HG02938 (cell line): ENCODE results near the gene ZACN.

ENCODE experiments used
- ATAC-seq: cut with Tn5 transposase; IDR thresholded peaks from one replicate; pipeline ENCODE4 v1.9.1; 2021; ENCODE audit warnings: mild to moderate bottlenecking, moderate library complexity; ENCODE audit not compliant: unreplicated experiment

Gene ZACN

GRCh38 chr17:76125922-76126321 lies 46.9 kb downstream of the ZACN start:
- no peak for ATAC-seq

- no peak for ATAC-seq
These were observed 51.5 kb downstream of the ZACN start for GRCh38 chr17:76130473-76130872.

GRCh38 chr17:76131051-76131691 lies 52.2 kb downstream of the ZACN start:
- no peak for ATAC-seq

GRCh38 chr17:76131692-76132573 lies 53.0 kb downstream of the ZACN start:
- no peak for ATAC-seq
